GM12878 (cell line): Measurements from ENCODE around the gene SGSH. TPM values are rescaled to one million over a fixed set of nuclear protein-coding genes. Genes with fewer than 3 reads are reported as not detected.

Source experiments
- ATAC-seq: fragments of 200-7000 bp; cut with Tn5 transposase; 3 replicates; pipeline ENCODE4 v1.9.1; 2020; ENCODE audit warnings: mild to moderate bottlenecking, moderate library complexity
- BruUV-seq: library from RNA; stranded (reverse); fragments of 400-500 nt; replicated peaks from 2 replicates; lab custom pipeline; 2021; lab: Mats Ljungman, UMichigan
- CTCF ChIA-PET: fragments of 300-600 bp; sonication (Branson Sonifier 250); formaldehyde crosslinking; extraction: SDS; loops from one replicate; lab custom pipeline; 2021; ENCODE audit warnings: inconsistent platforms; lab: Yijun Ruan, JAX
- POLR2A ChIA-PET: fragments of 350-600 bp; formaldehyde crosslinking; extraction: SDS; loops from one replicate; lab custom pipeline; 2021; ENCODE audit warnings: inconsistent platforms; lab: Charles Lee
- RAD21 ChIA-PET: fragments of 300-600 bp; sonication (Branson Sonifier 250); formaldehyde crosslinking; loops from one replicate; lab custom pipeline; 2023; ENCODE audit warnings: antibody characterized with exemption; ENCODE audit not compliant: unreplicated experiment; lab: Charles Lee
- SMC1A ChIA-PET: fragments of 300-600 bp; sonication (Branson Sonifier 250); formaldehyde crosslinking; loops from one replicate; lab custom pipeline; 2023; ENCODE audit not compliant: unreplicated experiment, uncharacterized antibody; lab: Charles Lee
- DNase-seq: peaks from one replicate; pipeline ENCODE4 v3.0.0-alpha.2; 2011; ENCODE audit warnings: low read depth, low spot score
- FAIRE-seq: peaks from 3 replicates; lab custom pipeline; 2011; peaks lifted over from hg19 to GRCh38; lab: Jason Lieb, UNC
- H2AFZ ChIP-seq: 2 replicates; pipeline ENCODE4 v1.6.0; 2011; ENCODE audit warnings: low read depth, low read length, control low read depth; ENCODE audit not compliant: control insufficient read depth
- H3K27ac ChIP-seq: 2 replicates; pipeline ENCODE4 v1.5.1; 2011; ENCODE audit warnings: control low read depth; ENCODE audit not compliant: control insufficient read depth, insufficient read depth
- H3K27me3 ChIP-seq, 2 experiments: replicated peaks in 1 of 2; 2 replicates each; pipeline versions ENCODE4 v1.6.0 to v1.6.1; 2011; ENCODE audit warnings: low read length in 1 of 2; ENCODE audit not compliant: control insufficient read depth in 2 of 2, insufficient read depth in 2 of 2
- H3K36me3 ChIP-seq, 2 experiments: 2 replicates each; pipeline ENCODE4 v1.5.1; 2011; ENCODE audit warnings: low read length in 1 of 2; ENCODE audit not compliant: control insufficient read depth in 2 of 2, insufficient read depth in 2 of 2
- H3K4me1 ChIP-seq: 2 replicates; pipeline ENCODE4 v1.6.1; 2011; ENCODE audit warnings: mild to moderate bottlenecking, low read length, moderate library complexity, mixed read lengths; ENCODE audit not compliant: control insufficient read depth, insufficient read depth
- H3K4me2 ChIP-seq: 2 replicates; pipeline ENCODE4 v1.6.0; 2011; ENCODE audit warnings: control low read depth; ENCODE audit not compliant: control insufficient read depth, insufficient read depth
- H3K4me3 ChIP-seq: fragments of 200-600 bp; sonication (generic); 2 replicates; pipeline ENCODE4 v1.5.1; 2016
- H3K79me2 ChIP-seq: 2 replicates; pipeline ENCODE4 v1.6.0; 2011; ENCODE audit warnings: low read length; ENCODE audit not compliant: control insufficient read depth, insufficient read depth
- H3K9ac ChIP-seq: 2 replicates; pipeline ENCODE4 v1.8.0; 2011; ENCODE audit warnings: low read length, control low read depth, mixed read lengths; ENCODE audit not compliant: control insufficient read depth, insufficient read depth
- H3K9me3 ChIP-seq: replicated peaks from 3 replicates; pipeline ENCODE4 v1.5.1; 2011; ENCODE audit warnings: mild to moderate bottlenecking, low read length; ENCODE audit not compliant: control insufficient read depth, insufficient read depth
- H4K20me1 ChIP-seq: 2 replicates; pipeline ENCODE4 v1.6.0; 2011; ENCODE audit not compliant: control insufficient read depth, insufficient read depth
- CEBPB ChIP-seq, 2 experiments: fragments of 150-350 bp in 1 of 2; IDR thresholded peaks; 2 replicates each; pipeline ENCODE4 v1.6.1; 2012 to 2014; ENCODE audit warnings: low read depth in 2 of 2, low read length in 2 of 2, borderline replicate concordance in 1 of 2, inconsistent platforms in 1 of 2
- KAT2A ChIP-seq: conservative IDR thresholded peaks from 2 replicates; pipeline ENCODE4 v1.6.1; 2011; ENCODE audit warnings: low read depth, low read length; ENCODE audit not compliant: control insufficient read depth
- NBN ChIP-seq: fragments of 450-650 bp; IDR thresholded peaks from 2 replicates; pipeline ENCODE4 v1.6.1; 2016
- POLR2AphosphoS5 ChIP-seq: IDR thresholded peaks from 2 replicates; pipeline ENCODE4 v1.6.1; 2011; ENCODE audit warnings: mild to moderate bottlenecking, low read length, inconsistent platforms
- RELA ChIP-seq: fragments of 450-650 bp; IDR thresholded peaks from 2 replicates; pipeline ENCODE4 v1.8.0; 2014; ENCODE audit warnings: borderline replicate concordance; ENCODE audit not compliant: partially characterized antibody
- SIN3A ChIP-seq: IDR thresholded peaks from 2 replicates; pipeline ENCODE4 v1.6.1; 2012; ENCODE audit warnings: low read depth, low read length, improper control_type of control experiment
- SREBF1 ChIP-seq: IDR thresholded peaks from 2 replicates; pipeline ENCODE4 v1.6.1; 2012; ENCODE audit warnings: mild to moderate bottlenecking, low read length
- ZSCAN29 ChIP-seq: fragments of 450-650 bp; IDR thresholded peaks from 2 replicates; pipeline ENCODE4 v1.6.1; 2017; ENCODE audit warnings: mild to moderate bottlenecking, moderate library complexity
- WGBS: methylation state at CpG from one replicate; pipeline ENCODE4 v1.1.6; 2016; ENCODE audit warnings: low lambda C conversion rate; ENCODE audit not compliant: insufficient replicate concordance, insufficient coverage; ENCODE audit errors: missing lambda C conversion rate; 5-methylcytosine and 5-hydroxymethylcytosine counted together
- in situ Hi-C: fragments of 300-500 bp; cut with MboI; formaldehyde crosslinking; loops from 9 replicates; pipeline ENCODE4 v1.14.3; 2018; ENCODE audit warnings: mixed read lengths
- intact Hi-C: fragments of 100-400 bp; cut with micrococcal nuclease; formaldehyde crosslinking; loops from one replicate; pipeline ENCODE4 v1.14.2; 2022; ENCODE audit not compliant: unreplicated experiment
- polyA plus RNA-seq, 11 experiments: library from polyadenylated mRNA; depleted of rRNA in 4 of 11; unstranded in 6 of 11; stranded (reverse) in 5 of 11; fragments of >200 nt; fragmentation: Nextera tagmentation in 4 of 11; fragmentation: Illumina TruSeq in 1 of 11; extraction: Ambion mirVana in 4 of 11; extraction: Trizol in 1 of 11; gene quantifications; 1 replicate in 1 of 11; 2 replicates in 10 of 11; pipeline versions ENCODE4 v1.2.1 to v1.2.3, GENCODE V29; 2011 to 2016; ENCODE audit warnings: inconsistent platforms in 2 of 11, missing spikeins in 2 of 11, low read depth in 1 of 11
- total RNA-seq, 4 experiments: library from RNA; depleted of rRNA in 3 of 4; stranded (reverse); fragments of >200 nt in 3 of 4; fragmentation: Illumina TruSeq in 1 of 4; extraction: Trizol in 1 of 4; gene quantifications; 2 replicates each; pipeline versions ENCODE4 v1.2.1 to v1.2.3, GENCODE V29; 2013 to 2021
- TF ChIP-seq, protein P1 (sequence below): fragments of 450-650 bp; IDR thresholded peaks from 2 replicates; pipeline ENCODE4 v1.6.1; 2017; ENCODE audit warnings: borderline replicate concordance
- TF ChIP-seq, protein P2 (sequence below): IDR thresholded peaks from 2 replicates; pipeline ENCODE4 v1.6.1; 2011; ENCODE audit warnings: borderline replicate concordance, low read depth, mild to moderate bottlenecking, moderate library complexity, low read length; ENCODE audit not compliant: insufficient read depth, poor library complexity, severe bottlenecking
- TF ChIP-seq, protein P3 (sequence below): IDR thresholded peaks from 2 replicates; pipeline ENCODE4 v1.6.1; 2012; ENCODE audit warnings: mild to moderate bottlenecking, low read depth, low read length

The SGSH gene
- total and polyA plus RNA-seq, 10 of the 15 experiments (the other 5 are each of a cell fraction or from before 2014, with no cell fraction given): 0.13 to 17.2 (median 6.0) TPM

DNA sequence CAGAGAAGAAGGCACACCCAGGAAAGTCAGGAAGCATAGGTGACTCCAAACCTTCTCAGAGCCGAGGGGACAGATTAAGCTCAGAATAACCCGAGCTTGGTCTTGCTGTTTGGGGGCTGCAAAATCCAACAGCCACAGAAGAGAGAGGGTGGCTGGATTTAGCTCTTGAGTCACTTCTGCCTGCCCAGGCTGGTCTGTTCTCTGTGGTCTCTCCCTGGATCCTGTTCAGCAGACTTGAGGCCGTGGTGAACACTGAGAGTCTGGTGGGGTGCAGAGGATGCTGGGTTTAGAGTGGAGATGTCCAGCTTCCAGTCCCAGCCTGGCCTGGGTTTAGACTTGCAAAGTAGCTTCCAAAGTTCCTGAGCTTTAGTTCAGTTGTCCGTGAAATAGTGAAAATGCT lies 8.9 kb upstream of the SGSH start:
- ChIA-PET RAD21 (interaction anchor here (0.5 kb wide), 1 partner anchor 16 kb away, joined by 3 read pairs; no protein-coding TSS in a partner anchor), POLR2A (no interaction called here), CTCF (interaction anchor here (0.5 kb wide), 1 partner anchor 18 kb away, joined by 3 read pairs; no protein-coding TSS in a partner anchor)
- FAIRE-seq: no peak
- no peaks in the 10 kb centered on the region for H3K4me1 ChIP-seq
- H3K27me3 ChIP-seq: no peaks in the 10 kb centered on the region
- WGBS: 41% methylated on average over 4 of the region's 4 CpGs
- H3K79me2 ChIP-seq: no peaks in the 10 kb centered on the region
- no peak overlapping the region for H3K27ac ChIP-seq
- ATAC-seq: no peak
- H4K20me1 ChIP-seq: no peaks in the 10 kb centered on the region
- no peaks in the 10 kb centered on the region for H3K36me3 ChIP-seq
- H3K4me2 ChIP-seq: no peak overlapping the region
- no peak for DNase-seq
- peaks cover 7% of the 10 kb centered on the region; the same call in 2 of the 3 replicates for H3K9me3 ChIP-seq
- no TSS peak for BruUV-seq
- H3K9ac ChIP-seq: no peak overlapping the region
- TF ChIP-seq, protein P1, sequence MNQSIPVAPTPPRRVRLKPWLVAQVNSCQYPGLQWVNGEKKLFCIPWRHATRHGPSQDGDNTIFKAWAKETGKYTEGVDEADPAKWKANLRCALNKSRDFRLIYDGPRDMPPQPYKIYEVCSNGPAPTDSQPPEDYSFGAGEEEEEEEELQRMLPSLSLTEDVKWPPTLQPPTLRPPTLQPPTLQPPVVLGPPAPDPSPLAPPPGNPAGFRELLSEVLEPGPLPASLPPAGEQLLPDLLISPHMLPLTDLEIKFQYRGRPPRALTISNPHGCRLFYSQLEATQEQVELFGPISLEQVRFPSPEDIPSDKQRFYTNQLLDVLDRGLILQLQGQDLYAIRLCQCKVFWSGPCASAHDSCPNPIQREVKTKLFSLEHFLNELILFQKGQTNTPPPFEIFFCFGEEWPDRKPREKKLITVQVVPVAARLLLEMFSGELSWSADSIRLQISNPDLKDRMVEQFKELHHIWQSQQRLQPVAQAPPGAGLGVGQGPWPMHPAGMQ: no peak
- no peak for TF ChIP-seq CEBPB (IDR thresholded peaks at IDR 0.05; ENCODE audit: borderline replicate concordance in 1 of 2, low read depth in 2 of 2, low read length in 2 of 2)
- no peak for TF ChIP-seq SREBF1
- TF ChIP-seq, protein P2, sequence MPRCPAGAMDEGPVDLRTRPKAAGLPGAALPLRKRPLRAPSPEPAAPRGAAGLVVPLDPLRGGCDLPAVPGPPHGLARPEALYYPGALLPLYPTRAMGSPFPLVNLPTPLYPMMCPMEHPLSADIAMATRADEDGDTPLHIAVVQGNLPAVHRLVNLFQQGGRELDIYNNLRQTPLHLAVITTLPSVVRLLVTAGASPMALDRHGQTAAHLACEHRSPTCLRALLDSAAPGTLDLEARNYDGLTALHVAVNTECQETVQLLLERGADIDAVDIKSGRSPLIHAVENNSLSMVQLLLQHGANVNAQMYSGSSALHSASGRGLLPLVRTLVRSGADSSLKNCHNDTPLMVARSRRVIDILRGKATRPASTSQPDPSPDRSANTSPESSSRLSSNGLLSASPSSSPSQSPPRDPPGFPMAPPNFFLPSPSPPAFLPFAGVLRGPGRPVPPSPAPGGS: no peak
- no peak for TF ChIP-seq RELA
- no peak for TF ChIP-seq KAT2A
- no peak for TF ChIP-seq POLR2AphosphoS5
- TF ChIP-seq ZSCAN29: no peak
- no peak for TF ChIP-seq SIN3A
- no peak for TF ChIP-seq NBN
- TF ChIP-seq, protein P3, sequence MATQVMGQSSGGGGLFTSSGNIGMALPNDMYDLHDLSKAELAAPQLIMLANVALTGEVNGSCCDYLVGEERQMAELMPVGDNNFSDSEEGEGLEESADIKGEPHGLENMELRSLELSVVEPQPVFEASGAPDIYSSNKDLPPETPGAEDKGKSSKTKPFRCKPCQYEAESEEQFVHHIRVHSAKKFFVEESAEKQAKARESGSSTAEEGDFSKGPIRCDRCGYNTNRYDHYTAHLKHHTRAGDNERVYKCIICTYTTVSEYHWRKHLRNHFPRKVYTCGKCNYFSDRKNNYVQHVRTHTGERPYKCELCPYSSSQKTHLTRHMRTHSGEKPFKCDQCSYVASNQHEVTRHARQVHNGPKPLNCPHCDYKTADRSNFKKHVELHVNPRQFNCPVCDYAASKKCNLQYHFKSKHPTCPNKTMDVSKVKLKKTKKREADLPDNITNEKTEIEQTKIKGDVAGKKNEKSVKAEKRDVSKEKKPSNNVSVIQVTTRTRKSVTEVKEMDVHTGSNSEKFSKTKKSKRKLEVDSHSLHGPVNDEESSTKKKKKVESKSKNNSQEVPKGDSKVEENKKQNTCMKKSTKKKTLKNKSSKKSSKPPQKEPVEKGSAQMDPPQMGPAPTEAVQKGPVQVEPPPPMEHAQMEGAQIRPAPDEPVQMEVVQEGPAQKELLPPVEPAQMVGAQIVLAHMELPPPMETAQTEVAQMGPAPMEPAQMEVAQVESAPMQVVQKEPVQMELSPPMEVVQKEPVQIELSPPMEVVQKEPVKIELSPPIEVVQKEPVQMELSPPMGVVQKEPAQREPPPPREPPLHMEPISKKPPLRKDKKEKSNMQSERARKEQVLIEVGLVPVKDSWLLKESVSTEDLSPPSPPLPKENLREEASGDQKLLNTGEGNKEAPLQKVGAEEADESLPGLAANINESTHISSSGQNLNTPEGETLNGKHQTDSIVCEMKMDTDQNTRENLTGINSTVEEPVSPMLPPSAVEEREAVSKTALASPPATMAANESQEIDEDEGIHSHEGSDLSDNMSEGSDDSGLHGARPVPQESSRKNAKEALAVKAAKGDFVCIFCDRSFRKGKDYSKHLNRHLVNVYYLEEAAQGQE: no peak
- TF ChIP-seq, all 136 proteins: peak for 0
- Histone ChIP-seq H2AFZ (no peak overlapping the region), H3K4me3 (no peak overlapping the region)
- intact Hi-C loops: no loop called here
- in situ Hi-C loops: no loop called here
- SMC1A ChIA-PET: no interaction called here
